VCaP (cell line): ENCODE data around the gene RRAGB.
A peak's percentile ranks its signal among the peaks of the same experiment; 100 is the strongest.
"Not testable (repeated sequence)": the region's sequence is repeated elsewhere in the genome, so short reads cannot be mapped to it uniquely, and the experiment has no call there.

Source experiments
- H3K27ac ChIP-seq: fragments of 450-650 bp; 2 replicates; pipeline ENCODE4 v1.5.1; 2017
- TF ChIP-seq, protein P1 (sequence below): fragments of 450-650 bp; conservative IDR thresholded peaks from 2 replicates; pipeline ENCODE4 v1.5.1; 2017; ENCODE audit warnings: mild to moderate bottlenecking, moderate library complexity

RRAGB gene, protein sequence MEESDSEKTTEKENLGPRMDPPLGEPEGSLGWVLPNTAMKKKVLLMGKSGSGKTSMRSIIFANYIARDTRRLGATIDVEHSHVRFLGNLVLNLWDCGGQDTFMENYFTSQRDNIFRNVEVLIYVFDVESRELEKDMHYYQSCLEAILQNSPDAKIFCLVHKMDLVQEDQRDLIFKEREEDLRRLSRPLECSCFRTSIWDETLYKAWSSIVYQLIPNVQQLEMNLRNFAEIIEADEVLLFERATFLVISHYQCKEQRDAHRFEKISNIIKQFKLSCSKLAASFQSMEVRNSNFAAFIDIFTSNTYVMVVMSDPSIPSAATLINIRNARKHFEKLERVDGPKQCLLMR

DNA sequence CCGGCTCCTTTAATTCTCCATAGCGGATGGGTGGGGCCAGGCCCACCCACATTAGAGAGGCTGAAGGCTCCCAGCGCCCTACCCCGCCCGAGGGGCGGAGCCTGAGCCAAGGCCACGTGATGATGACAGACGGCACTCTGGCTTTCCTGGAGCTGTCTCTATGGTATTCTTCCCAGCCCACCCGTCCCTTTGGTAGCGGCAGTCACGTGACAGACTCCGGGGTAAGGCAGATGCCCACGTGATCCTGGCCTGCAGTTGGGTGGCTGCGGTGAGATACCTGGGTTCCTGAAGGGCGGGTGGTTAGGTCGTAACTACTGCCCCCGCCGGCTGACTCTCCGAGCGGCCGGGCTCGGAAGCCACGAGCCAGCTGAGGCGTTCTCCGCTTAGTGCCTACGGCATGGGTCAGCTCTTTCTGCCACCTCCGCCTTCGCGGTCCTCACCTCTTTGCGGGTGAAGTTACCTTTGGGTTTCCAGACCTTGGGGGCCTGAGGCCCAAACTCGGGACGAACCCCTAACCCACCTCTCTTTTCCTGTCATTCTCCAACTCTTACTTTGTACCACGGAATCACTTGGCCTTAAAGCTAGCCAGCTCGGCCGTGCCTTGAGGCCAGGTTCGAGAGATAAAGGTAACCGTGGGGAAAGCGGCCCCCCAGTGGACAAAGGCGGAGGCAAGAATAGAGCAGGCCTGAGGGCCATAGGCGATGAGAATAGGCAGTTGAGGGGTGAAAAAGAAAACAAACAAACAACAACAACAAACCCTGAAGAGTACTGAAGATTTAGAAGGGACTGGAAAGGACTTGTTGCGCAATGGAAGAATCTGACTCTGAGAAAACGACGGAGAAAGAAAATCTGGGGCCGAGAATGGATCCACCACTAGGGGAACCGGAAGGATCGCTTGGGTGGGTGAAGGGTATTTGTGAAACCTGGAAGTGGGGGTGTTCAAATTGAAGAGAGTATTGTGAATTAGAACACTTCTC lies at the start of gene RRAGB:
TSS of gene RRAGB (plus strand) at position 229 of the 977 bp plus-strand sequence. CDS start at position 808, 579 bp downstream.
- peak within 1 kb of the TSS; percentile 82 for H3K27ac ChIP-seq
- TF ChIP-seq, protein P1, sequence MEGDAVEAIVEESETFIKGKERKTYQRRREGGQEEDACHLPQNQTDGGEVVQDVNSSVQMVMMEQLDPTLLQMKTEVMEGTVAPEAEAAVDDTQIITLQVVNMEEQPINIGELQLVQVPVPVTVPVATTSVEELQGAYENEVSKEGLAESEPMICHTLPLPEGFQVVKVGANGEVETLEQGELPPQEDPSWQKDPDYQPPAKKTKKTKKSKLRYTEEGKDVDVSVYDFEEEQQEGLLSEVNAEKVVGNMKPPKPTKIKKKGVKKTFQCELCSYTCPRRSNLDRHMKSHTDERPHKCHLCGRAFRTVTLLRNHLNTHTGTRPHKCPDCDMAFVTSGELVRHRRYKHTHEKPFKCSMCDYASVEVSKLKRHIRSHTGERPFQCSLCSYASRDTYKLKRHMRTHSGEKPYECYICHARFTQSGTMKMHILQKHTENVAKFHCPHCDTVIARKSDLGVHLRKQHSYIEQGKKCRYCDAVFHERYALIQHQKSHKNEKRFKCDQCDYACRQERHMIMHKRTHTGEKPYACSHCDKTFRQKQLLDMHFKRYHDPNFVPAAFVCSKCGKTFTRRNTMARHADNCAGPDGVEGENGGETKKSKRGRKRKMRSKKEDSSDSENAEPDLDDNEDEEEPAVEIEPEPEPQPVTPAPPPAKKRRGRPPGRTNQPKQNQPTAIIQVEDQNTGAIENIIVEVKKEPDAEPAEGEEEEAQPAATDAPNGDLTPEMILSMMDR, result peak; percentile 81

DNA sequence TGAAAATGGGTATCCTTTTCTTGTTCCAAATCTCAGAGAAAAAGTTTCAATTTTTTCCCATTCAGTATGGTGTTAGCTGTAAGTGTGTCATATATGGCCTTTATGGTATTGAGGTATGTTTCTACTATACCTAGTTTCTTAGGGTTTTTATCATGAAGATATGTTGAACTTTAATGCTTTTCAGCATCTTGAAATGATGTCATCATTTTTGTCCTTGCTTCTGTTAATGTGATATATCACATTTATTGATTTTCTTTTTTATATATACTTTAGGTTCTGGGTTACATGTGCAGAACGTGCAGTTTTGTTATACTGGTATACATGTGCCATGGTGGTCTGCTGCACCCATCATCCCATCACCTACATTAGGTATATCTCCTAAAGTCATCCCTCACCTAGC lies 49.5 kb upstream of the RRAGB start:
- TF ChIP-seq, protein P1, result no peak
- no peak overlapping the region for H3K27ac ChIP-seq

DNA sequence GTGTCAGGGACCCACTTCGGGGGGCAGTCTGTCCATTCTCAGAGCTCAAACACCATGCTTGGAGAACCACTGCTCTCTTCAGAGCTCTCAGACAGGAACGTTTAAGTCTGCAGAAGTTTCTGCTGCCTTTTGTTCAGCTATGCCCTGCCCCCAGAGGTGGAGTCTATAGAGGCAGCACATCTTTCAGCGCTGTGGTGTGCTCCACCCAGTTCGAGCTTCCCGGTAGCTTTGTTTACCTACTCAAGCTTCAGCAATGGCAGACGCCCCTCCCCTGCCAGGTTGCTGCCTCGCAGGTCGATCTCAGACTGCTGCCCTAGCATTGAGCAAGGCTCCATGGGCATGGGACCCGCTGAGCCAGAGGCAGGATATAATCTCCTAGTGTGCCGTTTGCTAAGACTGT lies 29.0 kb upstream of the RRAGB start:
- not testable (repeated sequence) for H3K27ac ChIP-seq

DNA sequence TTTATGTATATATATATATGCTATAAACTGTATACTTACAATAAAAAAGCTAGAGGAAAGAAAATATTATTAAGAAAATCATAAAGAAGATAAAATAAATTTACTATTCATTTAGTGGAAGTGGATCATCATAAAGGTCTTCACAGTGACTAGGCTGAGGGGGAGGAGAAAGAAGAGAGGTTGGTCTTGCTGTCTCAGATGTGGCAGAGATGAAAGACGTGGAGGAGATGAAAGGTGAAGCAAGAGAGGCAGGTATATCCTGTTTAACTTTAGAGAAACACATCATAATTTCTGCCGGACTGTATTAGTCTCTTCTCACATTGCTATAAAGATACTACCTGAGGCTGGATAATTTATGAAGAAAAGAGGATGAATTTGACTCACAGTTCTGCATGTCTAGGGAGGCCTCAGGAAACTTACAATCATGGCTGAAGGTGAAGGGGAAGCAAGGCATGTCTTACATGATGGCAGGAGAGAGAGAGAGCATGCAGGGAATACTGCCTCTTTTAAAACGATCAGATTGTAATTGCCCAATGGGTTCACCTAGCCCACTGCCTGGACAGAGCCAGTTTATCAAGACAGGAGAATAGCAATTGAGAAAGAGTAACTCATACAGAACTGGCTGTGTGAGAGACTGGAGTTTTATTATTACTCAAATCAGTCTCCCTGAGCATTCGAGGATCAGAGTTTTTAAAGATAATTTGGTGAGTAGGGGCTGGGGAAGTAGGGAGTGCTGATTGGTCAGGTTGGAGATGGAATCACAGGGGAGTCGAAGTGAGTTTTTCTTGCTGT lies 22.1 kb upstream of the RRAGB start:
- TF ChIP-seq, protein P1, result no peak
- H3K27ac ChIP-seq, result no peak overlapping the region

DNA sequence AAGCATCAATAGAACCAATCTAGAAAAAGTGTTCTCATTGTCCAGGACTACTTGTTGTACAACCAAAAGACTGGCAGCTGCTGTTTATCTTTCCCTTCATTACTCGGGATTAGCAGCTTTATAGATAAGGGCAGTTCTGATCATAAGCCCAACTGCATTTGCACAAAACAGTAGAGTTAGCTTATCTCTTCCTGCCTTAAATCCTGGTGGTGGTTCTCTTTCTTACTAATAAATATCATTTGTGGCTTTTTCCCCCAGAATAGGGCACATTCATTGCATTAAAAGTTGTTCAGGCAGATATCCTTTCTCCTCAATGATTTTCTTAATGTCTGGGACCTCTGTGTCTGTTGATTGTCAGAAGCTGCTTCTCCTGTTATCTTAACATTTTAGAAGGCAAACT lies 20.2 kb upstream of the RRAGB start:
- no peak overlapping the region for H3K27ac ChIP-seq

DNA sequence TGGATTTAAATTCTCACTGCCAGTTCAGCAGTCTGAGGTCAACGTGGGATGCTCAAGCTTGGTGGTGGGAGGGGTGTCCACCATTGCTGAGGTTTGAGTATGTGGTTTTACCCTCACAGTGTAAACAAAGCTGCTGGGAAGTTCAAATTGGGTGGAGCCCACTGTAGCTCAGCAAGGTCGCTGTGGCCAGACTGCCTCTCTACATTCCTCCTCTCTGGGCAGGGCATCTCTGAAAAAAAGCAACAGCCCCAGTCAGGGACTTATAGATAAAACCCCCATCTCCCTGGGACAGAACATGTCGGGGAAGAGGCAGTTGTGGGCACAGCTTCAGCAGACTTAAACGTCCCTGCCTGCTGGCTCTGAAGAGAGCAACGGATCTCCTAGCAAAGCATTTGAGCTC lies 14.9 kb upstream of the RRAGB start:
- no peak overlapping the region for H3K27ac ChIP-seq
- TF ChIP-seq, protein P1, result no peak

More for the DNA sequence above, 20.2 kb upstream of the RRAGB start:
- TF ChIP-seq, protein P1, result no peak

DNA sequence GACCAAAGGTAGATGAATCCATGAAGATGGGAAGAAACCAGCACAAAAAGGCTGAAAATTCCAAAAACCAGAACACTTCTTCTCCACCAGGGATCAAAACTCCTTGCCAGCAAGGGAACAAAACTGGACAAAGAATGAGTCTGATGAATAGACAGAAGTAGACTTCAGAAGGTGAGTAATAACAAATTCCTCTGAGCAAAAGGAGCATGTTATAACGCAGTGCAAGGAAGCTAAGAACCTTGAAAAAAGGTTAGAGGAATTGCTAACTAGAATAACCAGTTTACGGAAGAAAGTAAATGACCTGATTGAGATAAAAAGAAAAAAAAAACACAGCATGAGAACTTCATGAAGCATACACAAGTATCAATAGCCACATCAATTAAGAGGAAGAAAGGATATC lies 14.1 kb upstream of the RRAGB start:
- not testable (repeated sequence) for H3K27ac ChIP-seq

DNA sequence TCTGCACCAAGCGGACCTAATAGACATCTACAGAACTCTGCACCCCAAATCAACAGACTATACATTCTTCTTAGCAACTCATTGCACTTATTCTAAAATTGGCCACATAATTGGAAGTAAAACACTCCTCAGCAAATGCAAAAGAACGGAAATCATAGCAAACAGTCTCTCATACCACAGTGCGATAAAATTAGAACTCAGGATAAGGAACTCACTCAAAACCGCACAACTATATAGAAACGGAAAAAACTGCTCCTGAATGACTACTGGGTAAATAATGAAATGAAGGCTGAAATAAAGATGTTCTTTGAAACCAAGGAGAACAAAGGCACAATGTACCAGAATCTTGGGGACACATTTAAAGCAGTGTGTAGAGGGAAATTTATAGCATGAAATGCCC lies 12.5 kb upstream of the RRAGB start:
- not testable (repeated sequence) for H3K27ac ChIP-seq
